ENCODE measurements around the gene TMUB1. TPM values are rescaled to one million over a fixed set of nuclear protein-coding genes. Genes with fewer than 3 reads are reported as not detected.

TMUB1 gene
- total RNA-seq, 1 donor from 2014 or later, result 40.8 TPM

- Mint-ChIP-seq H3K36me3 (ENCODE audit: low read depth, unreplicated experiment) (peaks cover 44% of the 10 kb centered on the region), H3K4me1 (ENCODE audit: unreplicated experiment) (peaks cover 7% of the 10 kb centered on the region), H3K27ac (ENCODE audit: unreplicated experiment) (no peak overlapping the region), H3K27me3 (ENCODE audit: unreplicated experiment) (peaks cover 23% of the 10 kb centered on the region), H3K9me3 (ENCODE audit: unreplicated experiment) (no peaks in the 10 kb centered on the region), H3K4me3 (ENCODE audit: unreplicated experiment) (peak overlapping the region; percentile 71)
- DNase-seq (ENCODE audit: low spot score), result no peak
- TF ChIP-seq CTCF (IDR thresholded peaks at IDR 0.05; ENCODE audit: unreplicated experiment), result no peak
These were observed 47.5 kb upstream of the TMUB1 start for GRCh38 chr7:151130741-151131157.

- peaks cover 44% of the 10 kb centered on the region for H3K36me3 Mint-ChIP-seq (ENCODE audit: low read depth, unreplicated experiment)
These were observed 46.8 kb upstream of the TMUB1 start for GRCh38 chr7:151129960-151130591.

GRCh38 chr7:151129117-151129959, 46.0 kb upstream of the TMUB1 start:
- TF ChIP-seq CTCF (IDR thresholded peaks at IDR 0.05; ENCODE audit: unreplicated experiment), result no peak
- H3K27ac Mint-ChIP-seq (ENCODE audit: unreplicated experiment), result no peak overlapping the region
- peaks cover 46% of the 10 kb centered on the region for H3K36me3 Mint-ChIP-seq (ENCODE audit: low read depth, unreplicated experiment)
- H3K4me1 Mint-ChIP-seq (ENCODE audit: unreplicated experiment), result peaks cover 14% of the 10 kb centered on the region
- H3K4me3 Mint-ChIP-seq (ENCODE audit: unreplicated experiment), result no peak overlapping the region
- H3K9me3 Mint-ChIP-seq (ENCODE audit: unreplicated experiment), result no peaks in the 10 kb centered on the region
- H3K27me3 Mint-ChIP-seq (ENCODE audit: unreplicated experiment), result peaks cover 23% of the 10 kb centered on the region
- DNase-seq (ENCODE audit: low spot score), result no peak

More at GRCh38 chr7:151129960-151130591, 46.8 kb upstream of the TMUB1 start:
- DNase-seq (ENCODE audit: low spot score), result no peak
- Mint-ChIP-seq H3K4me1 (ENCODE audit: unreplicated experiment) (peaks cover 9% of the 10 kb centered on the region), H3K9me3 (ENCODE audit: unreplicated experiment) (no peaks in the 10 kb centered on the region), H3K27me3 (ENCODE audit: unreplicated experiment) (peaks cover 23% of the 10 kb centered on the region), H3K4me3 (ENCODE audit: unreplicated experiment) (peak overlapping the region; percentile 21), H3K27ac (ENCODE audit: unreplicated experiment) (no peak overlapping the region)
- TF ChIP-seq CTCF (IDR thresholded peaks at IDR 0.05; ENCODE audit: unreplicated experiment), result no peak

GRCh38 chr7:151128716-151129115, 45.4 kb upstream of the TMUB1 start:
- Mint-ChIP-seq H3K36me3 (ENCODE audit: low read depth, unreplicated experiment) (peaks cover 52% of the 10 kb centered on the region), H3K4me3 (ENCODE audit: unreplicated experiment) (no peak overlapping the region), H3K9me3 (ENCODE audit: unreplicated experiment) (no peaks in the 10 kb centered on the region), H3K27ac (ENCODE audit: unreplicated experiment) (no peak overlapping the region), H3K4me1 (ENCODE audit: unreplicated experiment) (peaks cover 16% of the 10 kb centered on the region), H3K27me3 (ENCODE audit: unreplicated experiment) (peaks cover 23% of the 10 kb centered on the region)
- TF ChIP-seq CTCF (IDR thresholded peaks at IDR 0.05; ENCODE audit: unreplicated experiment), result no peak
- DNase-seq (ENCODE audit: low spot score), result no peak

- Mint-ChIP-seq H3K27me3 (ENCODE audit: unreplicated experiment) (peaks cover 19% of the 10 kb centered on the region), H3K9me3 (ENCODE audit: unreplicated experiment) (no peaks in the 10 kb centered on the region), H3K4me1 (ENCODE audit: unreplicated experiment) (peaks cover 16% of the 10 kb centered on the region), H3K27ac (ENCODE audit: unreplicated experiment) (no peak overlapping the region), H3K4me3 (ENCODE audit: unreplicated experiment) (peak overlapping the region; percentile 37), H3K36me3 (ENCODE audit: low read depth, unreplicated experiment) (peaks cover 53% of the 10 kb centered on the region)
- TF ChIP-seq CTCF (IDR thresholded peaks at IDR 0.05; ENCODE audit: unreplicated experiment), result no peak
- no peak for DNase-seq (ENCODE audit: low spot score)
These were observed 44.9 kb upstream of the TMUB1 start for GRCh38 chr7:151128144-151128543.

Data from endothelial cell (in vitro differentiated cells).